GM12874 (cell line): ENCODE data around the gene DNHD1.

ENCODE experiments used
- TF ChIP-seq, protein P1 (sequence below): IDR thresholded peaks from 2 replicates; pipeline ENCODE4 v1.5.1; 2011; ENCODE audit warnings: low read depth, mild to moderate bottlenecking, control low read depth, low read length, moderate library complexity; ENCODE audit not compliant: insufficient read depth

The DNHD1 gene

DNA sequence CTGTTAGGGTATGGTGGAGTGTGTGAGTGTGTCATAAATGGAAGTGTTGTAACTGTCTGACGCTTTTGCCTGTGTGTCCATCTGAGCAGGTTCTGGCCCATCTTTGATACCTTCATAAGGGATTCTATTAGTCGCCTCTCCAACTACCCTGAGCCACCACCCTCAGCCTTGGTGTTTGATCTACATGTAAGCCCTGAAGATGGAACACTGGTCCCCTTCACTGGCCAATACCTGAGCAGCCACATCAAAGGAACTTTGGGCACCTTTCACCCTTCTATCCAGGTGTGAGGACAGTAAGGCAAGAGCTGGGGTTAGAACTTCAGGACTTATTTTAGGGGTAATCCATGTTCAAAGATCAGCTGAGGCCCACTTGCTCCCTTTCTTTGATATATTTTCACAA lies 51.0 kb downstream of the DNHD1 start:
- TF ChIP-seq, protein P1, sequence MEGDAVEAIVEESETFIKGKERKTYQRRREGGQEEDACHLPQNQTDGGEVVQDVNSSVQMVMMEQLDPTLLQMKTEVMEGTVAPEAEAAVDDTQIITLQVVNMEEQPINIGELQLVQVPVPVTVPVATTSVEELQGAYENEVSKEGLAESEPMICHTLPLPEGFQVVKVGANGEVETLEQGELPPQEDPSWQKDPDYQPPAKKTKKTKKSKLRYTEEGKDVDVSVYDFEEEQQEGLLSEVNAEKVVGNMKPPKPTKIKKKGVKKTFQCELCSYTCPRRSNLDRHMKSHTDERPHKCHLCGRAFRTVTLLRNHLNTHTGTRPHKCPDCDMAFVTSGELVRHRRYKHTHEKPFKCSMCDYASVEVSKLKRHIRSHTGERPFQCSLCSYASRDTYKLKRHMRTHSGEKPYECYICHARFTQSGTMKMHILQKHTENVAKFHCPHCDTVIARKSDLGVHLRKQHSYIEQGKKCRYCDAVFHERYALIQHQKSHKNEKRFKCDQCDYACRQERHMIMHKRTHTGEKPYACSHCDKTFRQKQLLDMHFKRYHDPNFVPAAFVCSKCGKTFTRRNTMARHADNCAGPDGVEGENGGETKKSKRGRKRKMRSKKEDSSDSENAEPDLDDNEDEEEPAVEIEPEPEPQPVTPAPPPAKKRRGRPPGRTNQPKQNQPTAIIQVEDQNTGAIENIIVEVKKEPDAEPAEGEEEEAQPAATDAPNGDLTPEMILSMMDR: no peak

DNA sequence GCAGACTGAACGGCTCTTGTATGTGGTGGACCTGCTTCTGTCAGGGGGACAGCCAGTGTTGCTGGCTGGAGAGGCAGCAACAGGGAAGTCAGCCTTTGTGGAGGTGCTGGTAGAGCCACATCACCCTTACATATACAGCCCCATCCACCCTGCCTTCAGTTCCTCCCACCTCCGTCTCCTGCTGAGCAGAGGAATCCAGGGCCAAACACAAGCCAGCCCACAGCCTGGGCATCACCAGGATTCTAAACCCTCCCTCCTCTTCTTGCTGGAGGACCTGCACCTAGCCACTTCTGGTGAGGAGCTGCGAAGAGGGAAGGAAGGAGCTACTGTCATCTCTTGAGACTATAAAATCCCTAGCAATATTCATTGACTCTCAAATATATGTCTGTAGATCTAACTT lies 51.6 kb downstream of the DNHD1 start:
- TF ChIP-seq, protein P1: no peak

GRCh38 chr11:6553634-6554033 lies 56.6 kb downstream of the DNHD1 start:
- TF ChIP-seq, protein P1: no peak

DNA sequence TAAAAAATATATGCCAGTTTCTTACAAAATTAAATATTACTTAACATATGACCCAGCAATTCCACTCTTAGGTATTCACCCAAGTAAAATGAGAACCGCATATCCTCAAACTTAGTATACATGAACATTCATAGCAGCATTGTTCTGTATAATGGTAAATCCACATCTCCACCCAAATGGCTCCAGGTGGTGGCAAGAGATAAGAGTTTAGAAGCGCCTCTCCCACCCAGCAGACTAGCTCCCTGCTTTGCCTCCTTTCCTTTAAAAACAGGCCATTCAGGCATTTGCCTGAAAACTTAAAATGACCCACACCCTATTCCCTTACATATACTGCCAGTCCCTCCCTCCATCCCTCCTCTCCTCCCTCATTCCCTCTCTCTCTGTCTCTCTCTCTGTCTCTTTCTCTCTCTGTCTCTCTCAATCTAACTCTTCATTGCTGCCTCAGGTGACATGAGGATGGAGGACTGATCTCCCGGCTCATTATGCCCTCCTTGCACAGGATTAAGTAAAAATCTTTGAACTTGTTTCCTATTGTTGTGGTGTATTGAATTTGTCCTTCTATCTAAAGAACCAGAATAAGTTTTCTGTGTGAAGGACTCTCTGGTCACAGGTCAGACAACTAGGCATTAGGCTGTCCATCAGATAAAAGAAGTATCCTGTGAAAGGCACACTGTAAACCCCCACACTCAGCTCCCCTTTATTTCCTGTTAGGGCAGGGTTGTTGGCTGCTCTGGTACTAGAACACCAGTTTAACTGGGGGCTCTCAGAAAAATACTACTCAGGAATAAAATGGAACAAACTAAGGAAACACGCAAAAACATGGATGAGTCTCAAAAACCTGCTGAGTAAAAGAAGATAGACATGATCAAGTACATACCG lies 58.0 kb downstream of the DNHD1 start:
- TF ChIP-seq, protein P1: no peak

- TF ChIP-seq, protein P1: no peak
Measured at GRCh38 chr11:6556139-6556949, 59.3 kb downstream of the DNHD1 start.

- TF ChIP-seq, protein P1: no peak
Measured at GRCh38 chr11:6557063-6557462, 60.0 kb downstream of the DNHD1 start.

DNA sequence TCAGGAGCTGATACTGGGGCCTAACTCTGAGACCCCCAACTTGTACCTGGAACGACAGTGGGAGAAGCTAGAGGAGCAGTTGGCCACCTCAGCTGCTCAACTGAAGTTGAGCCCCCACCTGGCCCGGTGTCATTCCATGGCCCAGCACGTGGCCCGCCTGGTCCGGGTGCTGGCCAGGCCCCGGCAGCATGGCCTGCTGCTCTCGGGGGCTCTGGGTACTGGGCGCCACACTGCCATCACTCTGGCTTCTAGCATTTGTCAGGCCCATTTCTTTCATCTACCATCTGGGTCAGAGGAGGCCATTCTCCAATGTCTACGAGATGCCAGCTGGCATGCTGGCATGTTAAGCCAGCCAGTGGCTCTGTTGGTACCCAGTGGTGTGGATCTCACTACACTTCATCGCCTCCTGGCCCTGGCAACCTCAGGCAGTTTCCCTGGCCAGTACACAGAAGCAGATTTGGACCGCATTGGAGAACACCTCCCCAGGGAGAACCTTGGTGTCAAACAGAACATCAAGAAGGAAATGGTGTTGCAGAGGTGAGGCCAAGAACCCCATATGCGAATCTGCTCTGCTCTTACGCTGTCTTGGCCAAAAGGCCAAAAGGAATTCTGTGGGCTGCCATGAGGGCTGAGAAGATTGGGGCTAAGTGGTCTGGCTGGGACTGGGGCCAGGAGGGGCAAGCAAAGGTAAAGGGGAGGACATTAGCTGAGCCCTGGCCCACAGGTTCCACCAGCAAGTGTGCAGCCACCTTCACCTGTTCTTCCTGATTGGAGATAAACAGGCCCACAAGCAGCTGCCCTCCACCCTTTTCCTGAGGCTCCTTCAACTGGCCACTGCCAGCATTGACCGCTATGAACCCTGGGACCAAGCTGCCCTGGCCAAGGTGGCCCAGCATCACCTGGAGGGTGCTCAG lies 60.9 kb downstream of the DNHD1 start:
- TF ChIP-seq, protein P1: no peak
